Erythroblast (primary cell): ENCODE data around the gene DR1.
"Not testable (repeated sequence)": the region's sequence is repeated elsewhere in the genome, so short reads cannot be mapped to it uniquely, and the experiment has no call there.

Experiments
- DNase-seq, 2 experiments: peaks; one replicate each; lab custom pipeline; 2025; lab: John Stamatoyannopoulos, UW
- GATA1 ChIP-seq: IDR thresholded peaks from 2 replicates; pipeline ENCODE4 v1.6.1; 2011; ENCODE audit warnings: low read depth, mild to moderate bottlenecking, control low read depth, low read length, moderate library complexity
- POLR2A ChIP-seq: IDR thresholded peaks from 2 replicates; pipeline ENCODE4 v1.6.1; 2011; ENCODE audit warnings: mild to moderate bottlenecking, low read length

DR1 gene

DNA sequence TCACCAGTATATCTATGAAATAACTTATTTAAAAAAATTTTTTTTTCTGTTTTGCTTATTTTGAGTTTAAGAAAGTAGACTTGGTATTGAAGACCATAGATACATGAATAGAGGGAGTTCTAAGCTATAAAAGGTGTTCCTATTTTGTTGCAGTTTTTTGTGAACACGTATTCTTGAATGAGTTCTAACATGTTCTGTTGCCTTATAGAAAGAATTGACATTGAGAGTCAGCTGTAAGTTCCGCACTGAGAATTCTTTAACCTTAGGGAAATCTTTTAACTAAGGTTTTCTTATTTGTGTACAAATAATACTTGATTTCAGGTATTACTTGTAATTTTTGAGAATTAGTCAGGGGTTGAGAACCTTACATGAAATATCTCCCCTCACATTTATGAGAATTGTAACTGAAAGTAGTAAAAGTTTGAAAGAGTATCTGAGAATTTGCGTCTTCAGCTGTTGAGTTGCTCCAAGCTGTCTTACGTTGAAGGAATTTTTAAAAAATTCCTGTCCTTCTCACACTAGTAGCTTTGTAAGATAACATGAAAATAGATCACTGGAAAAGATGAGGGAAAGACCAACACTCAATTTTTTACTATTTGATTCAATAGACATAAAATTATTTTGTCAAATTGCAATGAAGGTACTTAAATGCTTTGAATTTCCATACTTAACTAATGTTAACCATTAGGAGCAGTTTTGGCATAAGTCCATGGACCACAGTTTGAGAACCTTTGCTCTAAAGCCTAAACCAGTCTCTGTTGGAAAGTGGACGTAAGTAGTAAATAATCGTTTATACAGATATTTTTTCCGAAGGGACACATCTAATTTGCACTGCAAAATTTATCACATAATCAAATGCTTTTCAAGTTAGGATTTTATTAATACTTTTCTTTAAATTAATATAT is 3.8 kb downstream of the DR1 start:
- TF ChIP-seq POLR2A (no peak), GATA1 (no peak)
- DNase-seq = peak; percentile 15 to 37

GRCh38 chr1:93350322-93350721 is 4.6 kb downstream of the DR1 start:
- TF ChIP-seq GATA1 (no peak), POLR2A (no peak)
- no peak for DNase-seq

DNA sequence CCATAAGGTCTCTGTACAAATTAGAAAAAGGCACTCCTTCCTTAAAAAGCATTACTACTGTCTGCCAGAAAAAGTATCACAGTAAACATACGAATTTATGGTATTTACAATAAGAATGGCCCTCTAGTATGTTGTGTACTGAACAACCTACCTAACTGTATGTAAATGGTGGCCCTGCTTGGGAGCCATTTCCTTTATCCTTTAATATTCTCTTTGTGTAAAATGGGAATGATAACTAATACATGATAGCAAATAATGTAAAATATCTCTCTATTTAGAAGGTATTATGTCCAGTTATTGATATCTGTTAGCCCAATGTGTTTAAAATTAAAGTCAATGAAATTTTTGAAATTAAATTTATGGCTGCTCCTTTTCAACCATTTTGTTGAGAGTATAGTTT is 5.2 kb downstream of the DR1 start:
- TF ChIP-seq POLR2A (no peak), GATA1 (no peak)
- DNase-seq = no peak

DNA sequence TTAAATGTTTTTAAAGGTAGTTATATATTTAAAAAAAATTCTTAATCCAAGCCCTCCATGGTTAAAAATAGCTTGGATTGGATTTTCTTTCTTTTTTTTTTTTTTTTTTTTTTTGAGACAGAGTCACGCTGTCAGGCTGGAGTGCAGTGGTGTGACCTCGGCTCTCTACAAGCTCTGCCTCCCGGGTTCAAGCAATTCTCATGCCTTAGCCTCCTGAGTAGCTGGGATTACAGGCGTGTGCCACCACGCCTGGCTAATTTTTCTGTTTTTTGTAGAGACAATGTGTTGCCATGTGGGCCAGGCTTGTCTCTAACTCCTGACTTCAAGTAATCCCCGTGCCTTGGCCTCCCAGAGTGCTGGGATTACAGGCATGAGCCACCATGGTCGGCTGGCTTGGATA is 5.6 kb downstream of the DR1 start:
- DNase-seq = not testable (repeated sequence)

DNA sequence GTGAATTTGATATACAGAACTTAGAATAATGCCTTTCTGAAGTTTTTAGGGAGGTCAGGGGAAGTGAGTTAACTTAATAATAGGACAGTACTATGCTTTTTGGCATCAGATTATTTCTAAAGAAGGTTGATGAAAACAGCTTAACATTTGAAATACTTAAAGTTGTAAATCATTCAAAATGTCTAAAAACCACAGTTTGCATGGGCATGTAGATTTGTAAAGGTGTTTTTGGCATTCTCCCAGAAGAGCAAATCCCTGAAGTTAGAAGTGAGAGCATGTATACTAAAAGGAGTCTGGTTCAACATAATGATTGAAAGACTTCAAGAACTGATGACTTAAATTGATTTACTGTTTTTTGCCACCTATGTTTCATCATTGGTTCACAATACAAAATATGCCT is 6.7 kb downstream of the DR1 start:
- TF ChIP-seq GATA1 (no peak), POLR2A (no peak)
- DNase-seq = no peak

- no peak for DNase-seq
- TF ChIP-seq GATA1 = no peak
- no peak for TF ChIP-seq POLR2A
Measured at GRCh38 chr1:93353286-93353685, 7.6 kb downstream of the DR1 start.

GRCh38 chr1:93354749-93355148 is 9.0 kb downstream of the DR1 start:
- TF ChIP-seq POLR2A (no peak), GATA1 (no peak)
- DNase-seq = no peak

DNA sequence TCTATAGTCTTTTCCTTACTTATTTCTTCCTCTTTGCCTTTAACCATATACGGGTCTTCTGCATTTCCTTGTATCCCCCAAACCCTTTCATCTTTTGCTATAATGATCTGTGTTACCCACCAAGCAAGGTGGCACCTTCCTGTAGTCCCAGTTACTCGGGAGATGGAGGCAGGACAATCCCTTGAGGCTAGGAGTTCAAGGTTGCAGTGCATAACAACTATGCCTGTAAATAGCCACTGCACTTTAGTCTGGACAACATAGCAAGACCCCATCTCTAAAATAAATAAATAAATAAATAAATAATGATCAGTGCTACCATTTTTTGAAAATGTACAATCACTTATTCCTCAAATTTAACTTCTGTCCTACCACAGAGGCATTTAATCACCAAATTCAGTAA is 11.5 kb downstream of the DR1 start:
- TF ChIP-seq POLR2A (no peak), GATA1 (no peak)
- DNase-seq = no peak

GRCh38 chr1:93358293-93358692 is 12.6 kb downstream of the DR1 start:
- DNase-seq = no peak
- TF ChIP-seq GATA1 (no peak), POLR2A (no peak)

GRCh38 chr1:93360111-93360510 is 14.4 kb downstream of the DR1 start:
- no peak for TF ChIP-seq POLR2A
- TF ChIP-seq GATA1 = no peak
- no peak for DNase-seq

- TF ChIP-seq POLR2A (no peak), GATA1 (no peak)
- DNase-seq = no peak
Measured at GRCh38 chr1:93362237-93362636, 16.5 kb downstream of the DR1 start.

DNA sequence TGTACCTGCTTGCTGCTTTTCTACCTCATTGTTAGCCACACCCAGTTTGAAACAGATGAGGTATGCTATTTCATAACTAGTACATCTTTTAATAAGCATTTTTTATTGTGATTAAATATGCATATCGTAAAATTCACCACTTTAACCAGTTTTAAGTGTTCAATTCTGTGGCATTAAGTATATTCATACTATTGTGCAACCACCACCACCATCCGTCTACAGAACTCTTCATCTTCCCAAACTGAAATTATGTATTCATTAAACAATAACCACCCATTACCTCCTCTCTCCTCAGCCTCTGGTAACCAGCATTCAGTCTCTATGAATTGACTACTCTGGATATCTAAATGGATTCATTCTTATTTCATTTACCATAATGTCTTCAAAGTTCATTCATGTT is 20.1 kb downstream of the DR1 start:
- DNase-seq = no peak
- TF ChIP-seq POLR2A = no peak
- TF ChIP-seq GATA1 = no peak

- TF ChIP-seq GATA1 = no peak
- no peak for TF ChIP-seq POLR2A
- DNase-seq = no peak
Measured at GRCh38 chr1:93369734-93370133, 24.0 kb downstream of the DR1 start.

GRCh38 chr1:93374334-93375106 is 28.8 kb downstream of the DR1 start:
- TF ChIP-seq POLR2A (no peak), GATA1 (no peak)
- DNase-seq = no peak
